HepG2 (cell line): ENCODE data around the gene TTBK2. TPM values are rescaled to one million over a fixed set of nuclear protein-coding genes. Genes with fewer than 3 reads are reported as not detected.

Source experiments
- ATAC-seq: fragments of 200-7000 bp; cut with Tn5 transposase; 3 replicates; pipeline ENCODE4 v1.9.1; 2020; ENCODE audit warnings: mild to moderate bottlenecking, moderate library complexity
- BruUV-seq: library from RNA; stranded (reverse); fragments of 400-500 nt; replicated peaks from 2 replicates; lab custom pipeline; 2021; lab: Mats Ljungman, UMichigan
- CTCF ChIA-PET: fragments of 300-600 bp; formaldehyde crosslinking; extraction: SDS; loops from one replicate; lab custom pipeline; 2021; ENCODE audit warnings: low total read pairs, inconsistent platforms, low intra/inter-chr PET ratio; lab: Yijun Ruan, JAX
- POLR2A ChIA-PET: fragments of 350-600 bp; sonication (Branson Sonifier 250); formaldehyde crosslinking; loops from one replicate; lab custom pipeline; 2020; ENCODE audit warnings: antibody characterized with exemption, inconsistent platforms; lab: Yijun Ruan, JAX
- DNase-seq: peaks from one replicate; pipeline ENCODE4 v3.0.0-alpha.2; 2015; ENCODE audit warnings: low spot score
- FAIRE-seq: peaks from 3 replicates; lab custom pipeline; 2011; peaks lifted over from hg19 to GRCh38; lab: Jason Lieb, UNC
- H2AFZ ChIP-seq: one replicate; pipeline ENCODE4 v1.6.1; 2011; ENCODE audit warnings: low read length, inconsistent platforms
- H3K27ac ChIP-seq: fragments of 300-600 bp; 3 replicates; pipeline ENCODE4 v1.8.0; 2011; ENCODE audit warnings: mixed run types, mild to moderate bottlenecking, mixed read lengths, low read length, inconsistent platforms; ENCODE audit not compliant: insufficient read depth; ENCODE audit errors: extremely low read length
- H3K27me3 ChIP-seq, 2 experiments: fragments of 200-600 bp in 1 of 2; 2 replicates in 1 of 2; 3 replicates in 1 of 2; pipeline versions ENCODE4 v1.6.0 to v1.8.0; 2011; ENCODE audit warnings: low read length in 2 of 2, mild to moderate bottlenecking in 2 of 2, moderate library complexity in 2 of 2, inconsistent platforms in 1 of 2; ENCODE audit not compliant: insufficient read depth in 2 of 2, control insufficient read depth in 1 of 2
- H3K36me3 ChIP-seq, 2 experiments: fragments of 200-600 bp in 1 of 2; replicated peaks in 1 of 2; 2 replicates in 1 of 2; 3 replicates in 1 of 2; pipeline versions ENCODE4 v1.5.1 to v1.8.0; 2011; ENCODE audit warnings: low read length in 2 of 2, inconsistent platforms in 1 of 2; ENCODE audit not compliant: insufficient read depth in 2 of 2, control insufficient read depth in 1 of 2
- H3K4me1 ChIP-seq: 2 replicates; pipeline ENCODE4 v1.5.1; 2012; ENCODE audit warnings: low read length, inconsistent platforms; ENCODE audit not compliant: insufficient read depth
- H3K4me2 ChIP-seq: 2 replicates; pipeline ENCODE4 v1.6.0; 2011; ENCODE audit warnings: low read depth, low read length, inconsistent platforms
- H3K4me3 ChIP-seq, 3 experiments: fragments of 200-600 bp in 1 of 3; sonication (generic), shearing (Covaris generic) in 1 of 3; replicated peaks in 1 of 3; 2 replicates each; pipeline ENCODE4 v1.5.1; 2011 to 2016; ENCODE audit warnings: low read length in 3 of 3, inconsistent platforms in 2 of 3, low read depth in 2 of 3, mild to moderate bottlenecking in 2 of 3, control low read depth in 1 of 3, mixed read lengths in 1 of 3; ENCODE audit not compliant: insufficient read depth in 1 of 3
- H3K79me2 ChIP-seq: one replicate; pipeline ENCODE4 v1.6.1; 2011; ENCODE audit warnings: low read length, inconsistent platforms; ENCODE audit not compliant: insufficient read depth
- H3K9ac ChIP-seq: 2 replicates; pipeline ENCODE4 v1.6.0; 2011; ENCODE audit warnings: mild to moderate bottlenecking, low read depth, low read length, inconsistent platforms; ENCODE audit not compliant: insufficient read depth
- H3K9me3 ChIP-seq: 2 replicates; pipeline ENCODE4 v1.5.1; 2012; ENCODE audit warnings: mild to moderate bottlenecking, low read length
- H4K20me1 ChIP-seq: 2 replicates; pipeline ENCODE4 v1.6.0; 2011; ENCODE audit warnings: inconsistent platforms, mild to moderate bottlenecking, low read length, moderate library complexity; ENCODE audit not compliant: insufficient read depth
- FOXA3 ChIP-seq: IDR thresholded peaks from 2 replicates; pipeline ENCODE4 v1.6.1; 2016; ENCODE audit warnings: missing genetic modification reagents, missing compliant biosample characterization
- FOXK2 ChIP-seq: fragments of 450-650 bp; IDR thresholded peaks from 2 replicates; pipeline ENCODE4 v1.6.1; 2016
- NR2C2 ChIP-seq: sonication (generic); formaldehyde crosslinking; IDR thresholded peaks from 2 replicates; pipeline ENCODE4 v1.4.0; 2020; ENCODE audit warnings: missing genetic modification reagents, mild to moderate bottlenecking, moderate library complexity, borderline replicate concordance
- SIN3A ChIP-seq: IDR thresholded peaks from 2 replicates; pipeline ENCODE4 v1.6.1; 2011; ENCODE audit warnings: low read depth, mild to moderate bottlenecking, control low read depth, low read length, borderline replicate concordance
- SKI ChIP-seq: fragments of 450-650 bp; IDR thresholded peaks from one replicate; pipeline ENCODE4 v1.6.1; 2018; ENCODE audit warnings: mild to moderate bottlenecking; ENCODE audit not compliant: partially characterized antibody
- ZNF577 ChIP-seq: sonication (generic); formaldehyde crosslinking; IDR thresholded peaks from 2 replicates; pipeline ENCODE4 v1.4.0; 2020; ENCODE audit warnings: mild to moderate bottlenecking, low read depth, missing genetic modification reagents, borderline replicate concordance
- WGBS: methylation state at CpG from one replicate; pipeline ENCODE4 v1.1.6; 2017; ENCODE audit warnings: low lambda C conversion rate; 5-methylcytosine and 5-hydroxymethylcytosine counted together
- in situ Hi-C: cut with HindIII; loops from 2 replicates; pipeline ENCODE4 v1.10.0; 2017; ENCODE audit warnings: low pct_unique_long_range_greater_than_20kb; ENCODE audit not compliant: extremely low pct_ligation_motif_present
- intact Hi-C: fragments of 100-400 bp; cut with micrococcal nuclease; formaldehyde crosslinking; loops from one replicate; pipeline ENCODE4 v1.10.0; 2022; ENCODE audit not compliant: unreplicated experiment
- polyA plus RNA-seq, 8 experiments: library from polyadenylated mRNA; depleted of rRNA in 3 of 8; stranded (reverse) in 7 of 8; unstranded in 1 of 8; fragments of >200 nt; fragmentation: Illumina TruSeq in 4 of 8; extraction: Trizol in 4 of 8; gene quantifications; 2 replicates each; pipeline versions ENCODE4 v1.2.1 to v1.2.3, GENCODE V29; 2011 to 2016; ENCODE audit warnings: low read depth in 4 of 8, missing spikeins in 1 of 8, mixed read lengths in 1 of 8; ENCODE audit not compliant: insufficient read depth in 1 of 8
- total RNA-seq, 5 experiments: library from RNA; depleted of rRNA; stranded (reverse); fragments of >200 nt; fragmentation: Illumina TruSeq; extraction: Trizol; gene quantifications; 2 replicates each; pipeline ENCODE4 v1.2.3, GENCODE V29; 2016; ENCODE audit warnings: low read depth in 1 of 5
- TF ChIP-seq, protein P1 (sequence below): IDR thresholded peaks from 2 replicates; pipeline ENCODE4 v1.6.1; 2016; ENCODE audit warnings: missing compliant biosample characterization, missing genetic modification reagents, borderline replicate concordance
- TF ChIP-seq, protein P2 (sequence below): sonication (generic); formaldehyde crosslinking; IDR thresholded peaks from 2 replicates; pipeline ENCODE4 v1.5.0; 2020; ENCODE audit warnings: mild to moderate bottlenecking, missing genetic modification reagents, borderline replicate concordance
- TF ChIP-seq, protein P3 (sequence below): sonication (generic); formaldehyde crosslinking; IDR thresholded peaks from 2 replicates; pipeline ENCODE4 v1.5.0; 2020; ENCODE audit warnings: missing genetic modification reagents
- TF ChIP-seq, protein P4 (sequence below): sonication (generic); formaldehyde crosslinking; IDR thresholded peaks from 2 replicates; pipeline ENCODE4 v1.4.0; 2020; ENCODE audit warnings: low read depth, missing genetic modification reagents

Gene TTBK2
- total and polyA plus RNA-seq, 2 of the 13 experiments (the other 11 are each of a cell fraction or from before 2014, with no cell fraction given): 5.1 to 7.4 TPM

DNA sequence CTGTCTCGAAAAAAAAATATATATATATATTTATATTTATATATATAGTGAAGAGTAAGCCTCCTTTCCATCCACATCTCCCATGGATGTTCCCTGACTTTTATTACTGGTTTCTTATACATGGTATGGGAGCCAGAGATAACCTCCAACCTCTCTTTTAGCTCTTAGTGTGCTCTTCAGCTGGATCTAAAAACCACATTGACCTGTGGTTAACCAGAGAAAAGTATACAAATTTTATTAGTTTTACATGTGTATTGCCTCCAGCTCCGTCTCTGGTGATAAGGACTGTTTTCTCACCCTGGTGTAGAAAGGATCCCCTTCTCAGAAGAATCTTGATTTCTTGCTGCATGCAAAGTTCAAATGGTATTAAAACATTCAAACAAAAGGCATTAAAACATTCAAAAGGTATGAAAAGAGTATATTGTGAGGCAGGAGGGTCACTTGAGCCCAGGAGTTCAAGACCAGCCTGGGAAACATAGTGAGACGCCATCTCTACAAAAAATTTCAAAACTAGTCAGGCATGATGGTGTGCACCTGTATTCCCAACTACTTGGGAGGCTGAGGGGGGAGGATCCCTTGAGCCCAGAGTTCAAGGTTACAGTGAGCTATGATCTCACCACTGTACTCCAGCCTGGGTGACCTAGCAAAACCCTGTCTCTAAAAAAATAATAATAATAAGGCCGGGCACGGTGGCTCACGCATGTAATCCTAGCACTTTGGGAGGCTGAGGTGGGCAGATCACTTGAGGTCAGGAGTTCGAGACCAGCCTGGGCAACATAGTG, 13.5 kb upstream of the TTBK2 start (continued):
- TF ChIP-seq ZNF577 (CRISPR knock-in tag) (no peak), FOXK2 (no peak), SKI (no peak), NR2C2 (CRISPR knock-in tag) (0 out of 2 replicates have a peak, but pooled peaks have one; percentile 22)
- TF ChIP-seq, protein P1, sequence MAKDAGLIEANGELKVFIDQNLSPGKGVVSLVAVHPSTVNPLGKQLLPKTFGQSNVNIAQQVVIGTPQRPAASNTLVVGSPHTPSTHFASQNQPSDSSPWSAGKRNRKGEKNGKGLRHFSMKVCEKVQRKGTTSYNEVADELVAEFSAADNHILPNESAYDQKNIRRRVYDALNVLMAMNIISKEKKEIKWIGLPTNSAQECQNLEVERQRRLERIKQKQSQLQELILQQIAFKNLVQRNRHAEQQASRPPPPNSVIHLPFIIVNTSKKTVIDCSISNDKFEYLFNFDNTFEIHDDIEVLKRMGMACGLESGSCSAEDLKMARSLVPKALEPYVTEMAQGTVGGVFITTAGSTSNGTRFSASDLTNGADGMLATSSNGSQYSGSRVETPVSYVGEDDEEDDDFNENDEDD (CRISPR knock-in tag): no peak

DNA sequence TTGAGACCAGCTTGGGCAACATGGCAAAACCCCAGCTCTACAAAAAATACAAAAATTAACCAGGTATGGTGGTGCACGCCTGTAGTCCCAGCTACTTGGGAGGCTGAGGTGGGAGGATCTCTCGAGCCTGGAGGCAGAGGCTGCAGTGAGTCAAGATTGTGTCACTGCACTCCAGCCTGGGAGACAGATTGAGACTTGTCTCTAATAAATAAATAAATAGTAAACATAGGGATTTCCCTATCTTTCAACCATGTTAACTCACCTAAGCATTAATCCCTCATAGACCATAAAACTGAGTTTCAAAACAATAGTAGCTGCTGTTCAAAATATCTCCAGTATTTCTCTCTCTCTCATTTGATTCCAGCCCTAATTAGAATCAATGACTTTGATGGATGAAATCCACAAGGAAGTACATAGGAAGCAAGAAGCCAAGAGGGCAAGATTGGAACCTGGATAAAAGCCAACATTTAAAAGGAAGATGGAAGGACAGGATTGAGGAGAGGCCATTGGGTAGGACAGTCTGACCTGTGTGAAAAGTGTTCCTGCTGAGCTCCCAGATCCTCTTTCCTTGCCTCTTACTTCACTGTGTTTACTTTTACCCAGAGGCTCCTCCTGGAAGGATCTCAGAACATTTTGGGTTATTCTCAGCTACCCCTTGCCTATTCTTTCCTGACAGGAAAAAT, 12.4 kb upstream of the TTBK2 start:
- H3K4me3 ChIP-seq: no peak overlapping the region
- POLR2A ChIA-PET: no interaction called here
- no peaks in the 10 kb centered on the region for H3K27me3 ChIP-seq
- no peaks in the 10 kb centered on the region for H3K9me3 ChIP-seq
- no peaks in the 10 kb centered on the region for H4K20me1 ChIP-seq
- TF ChIP-seq, protein P2, sequence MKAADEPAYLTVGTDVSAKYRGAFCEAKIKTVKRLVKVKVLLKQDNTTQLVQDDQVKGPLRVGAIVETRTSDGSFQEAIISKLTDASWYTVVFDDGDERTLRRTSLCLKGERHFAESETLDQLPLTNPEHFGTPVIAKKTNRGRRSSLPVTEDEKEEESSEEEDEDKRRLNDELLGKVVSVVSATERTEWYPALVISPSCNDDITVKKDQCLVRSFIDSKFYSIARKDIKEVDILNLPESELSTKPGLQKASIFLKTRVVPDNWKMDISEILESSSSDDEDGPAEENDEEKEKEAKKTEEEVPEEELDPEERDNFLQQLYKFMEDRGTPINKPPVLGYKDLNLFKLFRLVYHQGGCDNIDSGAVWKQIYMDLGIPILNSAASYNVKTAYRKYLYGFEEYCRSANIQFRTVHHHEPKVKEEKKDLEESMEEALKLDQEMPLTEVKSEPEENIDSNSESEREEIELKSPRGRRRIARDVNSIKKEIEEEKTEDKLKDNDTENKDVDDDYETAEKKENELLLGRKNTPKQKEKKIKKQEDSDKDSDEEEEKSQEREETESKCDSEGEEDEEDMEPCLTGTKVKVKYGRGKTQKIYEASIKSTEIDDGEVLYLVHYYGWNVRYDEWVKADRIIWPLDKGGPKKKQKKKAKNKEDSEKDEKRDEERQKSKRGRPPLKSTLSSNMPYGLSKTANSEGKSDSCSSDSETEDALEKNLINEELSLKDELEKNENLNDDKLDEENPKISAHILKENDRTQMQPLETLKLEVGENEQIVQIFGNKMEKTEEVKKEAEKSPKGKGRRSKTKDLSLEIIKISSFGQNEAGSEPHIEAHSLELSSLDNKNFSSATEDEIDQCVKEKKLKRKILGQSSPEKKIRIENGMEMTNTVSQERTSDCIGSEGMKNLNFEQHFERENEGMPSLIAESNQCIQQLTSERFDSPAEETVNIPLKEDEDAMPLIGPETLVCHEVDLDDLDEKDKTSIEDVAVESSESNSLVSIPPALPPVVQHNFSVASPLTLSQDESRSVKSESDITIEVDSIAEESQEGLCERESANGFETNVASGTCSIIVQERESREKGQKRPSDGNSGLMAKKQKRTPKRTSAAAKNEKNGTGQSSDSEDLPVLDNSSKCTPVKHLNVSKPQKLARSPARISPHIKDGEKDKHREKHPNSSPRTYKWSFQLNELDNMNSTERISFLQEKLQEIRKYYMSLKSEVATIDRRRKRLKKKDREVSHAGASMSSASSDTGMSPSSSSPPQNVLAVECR (CRISPR knock-in tag): no peak
- TF ChIP-seq, protein P3, sequence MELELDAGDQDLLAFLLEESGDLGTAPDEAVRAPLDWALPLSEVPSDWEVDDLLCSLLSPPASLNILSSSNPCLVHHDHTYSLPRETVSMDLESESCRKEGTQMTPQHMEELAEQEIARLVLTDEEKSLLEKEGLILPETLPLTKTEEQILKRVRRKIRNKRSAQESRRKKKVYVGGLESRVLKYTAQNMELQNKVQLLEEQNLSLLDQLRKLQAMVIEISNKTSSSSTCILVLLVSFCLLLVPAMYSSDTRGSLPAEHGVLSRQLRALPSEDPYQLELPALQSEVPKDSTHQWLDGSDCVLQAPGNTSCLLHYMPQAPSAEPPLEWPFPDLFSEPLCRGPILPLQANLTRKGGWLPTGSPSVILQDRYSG (CRISPR knock-in tag): no peak
- TF ChIP-seq FOXA3 (CRISPR knock-in tag) (no peak), SIN3A (no peak)
- TF ChIP-seq, protein P4, sequence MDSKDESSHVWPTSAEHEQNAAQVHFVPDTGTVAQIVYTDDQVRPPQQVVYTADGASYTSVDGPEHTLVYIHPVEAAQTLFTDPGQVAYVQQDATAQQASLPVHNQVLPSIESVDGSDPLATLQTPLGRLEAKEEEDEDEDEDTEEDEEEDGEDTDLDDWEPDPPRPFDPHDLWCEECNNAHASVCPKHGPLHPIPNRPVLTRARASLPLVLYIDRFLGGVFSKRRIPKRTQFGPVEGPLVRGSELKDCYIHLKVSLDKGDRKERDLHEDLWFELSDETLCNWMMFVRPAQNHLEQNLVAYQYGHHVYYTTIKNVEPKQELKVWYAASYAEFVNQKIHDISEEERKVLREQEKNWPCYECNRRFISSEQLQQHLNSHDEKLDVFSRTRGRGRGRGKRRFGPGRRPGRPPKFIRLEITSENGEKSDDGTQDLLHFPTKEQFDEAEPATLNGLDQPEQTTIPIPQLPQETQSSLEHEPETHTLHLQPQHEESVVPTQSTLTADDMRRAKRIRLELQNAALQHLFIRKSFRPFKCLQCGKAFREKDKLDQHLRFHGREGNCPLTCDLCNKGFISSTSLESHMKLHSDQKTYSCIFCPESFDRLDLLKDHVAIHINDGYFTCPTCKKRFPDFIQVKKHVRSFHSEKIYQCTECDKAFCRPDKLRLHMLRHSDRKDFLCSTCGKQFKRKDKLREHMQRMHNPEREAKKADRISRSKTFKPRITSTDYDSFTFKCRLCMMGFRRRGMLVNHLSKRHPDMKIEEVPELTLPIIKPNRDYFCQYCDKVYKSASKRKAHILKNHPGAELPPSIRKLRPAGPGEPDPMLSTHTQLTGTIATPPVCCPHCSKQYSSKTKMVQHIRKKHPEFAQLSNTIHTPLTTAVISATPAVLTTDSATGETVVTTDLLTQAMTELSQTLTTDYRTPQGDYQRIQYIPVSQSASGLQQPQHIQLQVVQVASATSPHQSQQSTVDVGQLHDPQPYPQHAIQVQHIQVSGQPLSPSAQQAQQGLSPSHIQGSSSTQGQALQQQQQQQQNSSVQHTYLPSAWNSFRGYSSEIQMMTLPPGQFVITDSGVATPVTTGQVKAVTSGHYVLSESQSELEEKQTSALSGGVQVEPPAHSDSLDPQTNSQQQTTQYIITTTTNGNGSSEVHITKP (CRISPR knock-in tag): no peak
- peaks cover 27% of the 10 kb centered on the region for H3K4me1 ChIP-seq
- no peaks in the 10 kb centered on the region for H3K36me3 ChIP-seq
- H3K9ac ChIP-seq: no peak overlapping the region
- ATAC-seq: no peak
- WGBS: 91% methylated on average over 2 of the region's 2 CpGs
- in situ Hi-C loops (no loop called here), intact Hi-C loops (no loop called here)
- CTCF ChIA-PET: no interaction called here
- no peak overlapping the region for H3K27ac ChIP-seq
- no peak for FAIRE-seq
- DNase-seq: no peak
- H3K4me2 ChIP-seq: no peak overlapping the region
- H3K79me2 ChIP-seq: no peaks in the 10 kb centered on the region
- BruUV-seq: no TSS peak
- H2AFZ ChIP-seq: no peak overlapping the region
